Endothelial cell of umbilical vein (primary cell): ENCODE results near the gene ASTN1. TPM values are rescaled to one million over a fixed set of nuclear protein-coding genes. Genes with fewer than 3 reads are reported as not detected.

Source experiments
- BruUV-seq: library from RNA; stranded (reverse); fragments of 400-500 nt; replicated peaks from 2 replicates; lab custom pipeline; 2021; lab: Mats Ljungman, UMichigan
- CTCF ChIA-PET: fragments of 300-600, 350-600 bp; sonication (Branson Sonifier 250); formaldehyde crosslinking; loops from one replicate; lab custom pipeline; 2021; ENCODE audit warnings: antibody characterized with exemption, inconsistent platforms; lab: Charles Lee
- POLR2A ChIA-PET: fragments of 300-600, 350-600 bp; sonication (Branson Sonifier 250); formaldehyde crosslinking; loops from one replicate; lab custom pipeline; 2021; ENCODE audit warnings: antibody characterized with exemption, inconsistent platforms; lab: Charles Lee
- DNase-seq: peaks from one replicate; pipeline ENCODE4 v3.0.0-alpha.2; 2011; ENCODE audit warnings: low read depth, low spot score
- FAIRE-seq: peaks from 2 replicates; lab custom pipeline; 2011; peaks lifted over from hg19 to GRCh38; lab: Jason Lieb, UNC
- H2AFZ ChIP-seq: 2 replicates; pipeline ENCODE4 v1.6.0; 2012; ENCODE audit warnings: low read depth, low read length, control low read depth, inconsistent platforms
- H3K27ac ChIP-seq: 2 replicates; pipeline ENCODE4 v1.5.1; 2011; ENCODE audit warnings: low read depth, mild to moderate bottlenecking, control low read depth, low read length, moderate library complexity; ENCODE audit not compliant: insufficient read depth
- H3K27me3 ChIP-seq, 2 experiments: 2 replicates each; pipeline versions ENCODE4 v1.6.0 to v1.6.1; 2011; ENCODE audit warnings: low read length in 2 of 2, mixed read lengths in 1 of 2; ENCODE audit not compliant: control insufficient read depth in 2 of 2, insufficient read depth in 2 of 2
- H3K36me3 ChIP-seq, 2 experiments: 2 replicates in 1 of 2; 3 replicates in 1 of 2; pipeline ENCODE4 v1.5.1; 2011; ENCODE audit warnings: low read length in 2 of 2, mild to moderate bottlenecking in 1 of 2, moderate library complexity in 1 of 2; ENCODE audit not compliant: control insufficient read depth in 2 of 2, insufficient read depth in 2 of 2; ENCODE audit errors: extremely low read depth in 1 of 2
- H3K4me1 ChIP-seq: 3 replicates; pipeline ENCODE4 v1.5.1; 2011; ENCODE audit warnings: mild to moderate bottlenecking, low read length; ENCODE audit not compliant: control insufficient read depth, insufficient read depth; ENCODE audit errors: extremely low read depth
- H3K4me2 ChIP-seq: 2 replicates; pipeline ENCODE4 v1.6.1; 2011; ENCODE audit warnings: low read length, control low read depth, mixed read lengths; ENCODE audit not compliant: insufficient read depth
- H3K4me3 ChIP-seq, 3 experiments: fragments of 200-600 bp in 1 of 3; sonication (generic), shearing (Covaris generic) in 1 of 3; replicated peaks in 1 of 3; 2 replicates each; pipeline ENCODE4 v1.5.1; 2011 to 2016; ENCODE audit warnings: control low read depth in 3 of 3, low read length in 3 of 3, mild to moderate bottlenecking in 2 of 3, inconsistent platforms in 1 of 3, low read depth in 1 of 3, moderate library complexity in 1 of 3; ENCODE audit not compliant: insufficient read depth in 1 of 3
- H3K79me2 ChIP-seq: 2 replicates; pipeline ENCODE4 v1.6.0; 2012; ENCODE audit warnings: low read length, inconsistent platforms; ENCODE audit not compliant: control insufficient read depth, insufficient read depth
- H3K9ac ChIP-seq: replicated peaks from 2 replicates; pipeline ENCODE3; 2011; ENCODE audit warnings: low read length, control low read depth; ENCODE audit not compliant: insufficient read depth; ENCODE audit errors: extremely low read depth
- H3K9me1 ChIP-seq: replicated peaks from 3 replicates; pipeline ENCODE4 v1.6.0; 2011; ENCODE audit warnings: mild to moderate bottlenecking, low read length; ENCODE audit not compliant: control insufficient read depth, insufficient read depth; ENCODE audit errors: extremely low read depth
- H3K9me3 ChIP-seq: replicated peaks from 2 replicates; pipeline ENCODE4 v1.5.1; 2012; ENCODE audit warnings: low read length, inconsistent platforms; ENCODE audit not compliant: control insufficient read depth, insufficient read depth
- H4K20me1 ChIP-seq: replicated peaks from 2 replicates; pipeline ENCODE3; 2011; ENCODE audit warnings: mild to moderate bottlenecking, low read length; ENCODE audit not compliant: control insufficient read depth, insufficient read depth; ENCODE audit errors: extremely low read depth
- CTCF ChIP-seq, 2 donors: IDR thresholded peaks; 1 replicate in 1 of 2; 2 replicates in 1 of 2; pipeline ENCODE4 v1.5.1; 2011; ENCODE audit warnings: low read length in 2 of 2, mild to moderate bottlenecking in 2 of 2, moderate library complexity in 2 of 2, control low read depth in 1 of 2, inconsistent platforms in 1 of 2, low read depth in 1 of 2; ENCODE audit not compliant: insufficient read depth in 1 of 2; ENCODE audit errors: extremely low read depth in 1 of 2
- EZH2 ChIP-seq: IDR thresholded peaks from 2 replicates; pipeline ENCODE4 v1.6.1; 2012; ENCODE audit warnings: borderline replicate concordance, low read depth, mild to moderate bottlenecking, moderate library complexity, low read length, inconsistent platforms; ENCODE audit not compliant: severe bottlenecking
- FOS ChIP-seq: IDR thresholded peaks from 2 replicates; pipeline ENCODE4 v1.6.1; 2011; ENCODE audit warnings: mild to moderate bottlenecking, low read length, moderate library complexity, borderline replicate concordance; ENCODE audit not compliant: insufficient read depth
- GATA2 ChIP-seq: IDR thresholded peaks from 2 replicates; pipeline ENCODE4 v1.7.0; 2011; ENCODE audit warnings: low read depth, mild to moderate bottlenecking, moderate library complexity, mixed read lengths, low read length; ENCODE audit not compliant: insufficient read length, insufficient read depth
- JUN ChIP-seq: IDR thresholded peaks from 2 replicates; pipeline ENCODE4 v1.6.1; 2011; ENCODE audit warnings: borderline replicate concordance, low read depth; ENCODE audit not compliant: insufficient read length, insufficient read depth
- MAX ChIP-seq: IDR thresholded peaks from 2 replicates; pipeline ENCODE4 v1.6.1; 2011; ENCODE audit not compliant: insufficient read depth, insufficient read length
- MYC ChIP-seq: IDR thresholded peaks from one replicate; pipeline ENCODE4 v1.6.1; 2011; ENCODE audit warnings: mild to moderate bottlenecking, low read depth, low read length
- POLR2A ChIP-seq: IDR thresholded peaks from 2 replicates; pipeline ENCODE4 v1.6.1; 2012; ENCODE audit warnings: low read depth, mild to moderate bottlenecking, control low read depth, low read length
- POLR2AphosphoS5 ChIP-seq: IDR thresholded peaks from 2 replicates; pipeline ENCODE4 v1.6.1; 2012; ENCODE audit warnings: low read depth, mild to moderate bottlenecking, control low read depth, low read length, moderate library complexity; ENCODE audit not compliant: insufficient read depth
- dilution Hi-C: fragments of 300-500 bp; cut with MboI; formaldehyde crosslinking; loops from one replicate; pipeline ENCODE4 v1.15.0; 2019; ENCODE audit warnings: low sequenced_read_pairs; ENCODE audit not compliant: extremely low pct_ligation_motif_present
- intact Hi-C: fragments of 100-400 bp; cut with micrococcal nuclease; formaldehyde crosslinking; loops from one replicate; pipeline ENCODE4 v1.10.0; 2022
- polyA plus RNA-seq, 4 experiments: library from polyadenylated mRNA; depleted of rRNA in 3 of 4; stranded (reverse) in 3 of 4; unstranded in 1 of 4; fragments of >200 nt; gene quantifications; 2 replicates each; pipeline versions ENCODE4 v1.2.1 to v1.2.3, GENCODE V29; 2011 to 2012; ENCODE audit warnings: missing spikeins in 1 of 4
- total RNA-seq: library from RNA; stranded (reverse); gene quantifications from 2 replicates; pipeline ENCODE4 v1.2.3, GENCODE V29; 2021

The ASTN1 gene
- total and polyA plus RNA-seq, 2 donors (not counting 3 experiments of a cell fraction or from before 2014, with no cell fraction given), result 0.04 TPM; not detected in 1

GRCh38 chr1:177116941-177117340, 47.6 kb downstream of the ASTN1 start:
- CTCF ChIA-PET, result no interaction called here
- H3K36me3 ChIP-seq, result no peaks in the 10 kb centered on the region
- intact Hi-C loops, result no loop called here
- no peak overlapping the region for H3K4me2 ChIP-seq
- no peaks in the 10 kb centered on the region for H3K27me3 ChIP-seq
- H3K9me1 ChIP-seq, result no peaks in the 10 kb centered on the region
- no peak overlapping the region for H3K4me3 ChIP-seq
- no peak overlapping the region for H3K27ac ChIP-seq
- H3K4me1 ChIP-seq, result no peaks in the 10 kb centered on the region
- no TSS peak for BruUV-seq
- H4K20me1 ChIP-seq, result no peaks in the 10 kb centered on the region
- TF ChIP-seq EZH2, result no peak
- no peak for TF ChIP-seq JUN
- no peak for TF ChIP-seq POLR2AphosphoS5
- no peak for TF ChIP-seq POLR2A
- no peak for TF ChIP-seq FOS
- TF ChIP-seq MAX, result no peak
- no peak for TF ChIP-seq CTCF (IDR thresholded peaks at IDR 0.05; ENCODE audit: extremely low read depth in 1 of 2, insufficient read depth in 1 of 2, low read depth in 1 of 2, low read length in 2 of 2)
- no peak for TF ChIP-seq GATA2
- no peak for TF ChIP-seq MYC
- dilution Hi-C loops, result no loop called here
- FAIRE-seq (no peak), DNase-seq (no peak)
- H2AFZ ChIP-seq, result no peak overlapping the region
- H3K79me2 ChIP-seq, result no peaks in the 10 kb centered on the region
- POLR2A ChIA-PET, result no interaction called here
- no peak overlapping the region for H3K9ac ChIP-seq
- no peaks in the 10 kb centered on the region for H3K9me3 ChIP-seq
